CD4-positive, alpha-beta T cell treated with Interleukin-4 for 1 hour (primary cell): Measurements from ENCODE around the gene RNF215.
A peak's percentile ranks its signal among the peaks of the same experiment; 100 is the strongest.
"Not testable (repeated sequence)": the region's sequence is repeated elsewhere in the genome, so short reads cannot be mapped to it uniquely, and the experiment has no call there.

Experiments
- DNase-seq, 2 donors: peaks; one replicate each; pipeline ENCODE4 v3.0.0-alpha.2; 2020 to 2022

RNF215 gene

DNA sequence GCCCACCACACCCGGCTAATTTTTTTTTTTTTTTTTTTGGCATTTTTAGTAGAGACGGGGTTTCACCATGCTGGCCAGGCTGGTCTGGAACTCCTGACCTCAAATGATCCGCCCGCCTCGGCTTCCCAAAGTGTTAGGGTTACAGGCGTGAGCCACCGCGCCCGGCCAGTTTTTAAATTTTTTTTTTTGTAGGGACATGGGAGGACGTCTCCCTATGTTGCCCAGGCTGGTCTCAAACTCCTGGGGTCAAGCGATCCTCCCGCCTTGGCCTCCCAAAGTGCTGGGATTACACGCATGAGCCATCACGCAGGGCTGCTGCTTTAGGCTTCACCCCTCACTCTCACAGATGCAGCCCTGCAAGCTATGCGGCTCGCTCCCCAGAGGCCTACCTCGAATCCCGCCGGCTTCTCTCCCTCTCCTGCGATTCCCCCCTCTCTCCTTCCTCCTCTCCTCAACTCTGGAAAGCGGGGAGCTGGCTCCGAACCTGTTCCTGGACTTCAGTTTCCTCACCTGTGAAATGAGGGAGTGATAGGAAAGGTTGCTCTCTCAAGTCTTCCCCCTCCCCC is 29.5 kb downstream of the RNF215 start:
- no peak for DNase-seq

- no peak for DNase-seq
These were observed 30.0 kb downstream of the RNF215 start for GRCh38 chr22:30357236-30357570.

DNA sequence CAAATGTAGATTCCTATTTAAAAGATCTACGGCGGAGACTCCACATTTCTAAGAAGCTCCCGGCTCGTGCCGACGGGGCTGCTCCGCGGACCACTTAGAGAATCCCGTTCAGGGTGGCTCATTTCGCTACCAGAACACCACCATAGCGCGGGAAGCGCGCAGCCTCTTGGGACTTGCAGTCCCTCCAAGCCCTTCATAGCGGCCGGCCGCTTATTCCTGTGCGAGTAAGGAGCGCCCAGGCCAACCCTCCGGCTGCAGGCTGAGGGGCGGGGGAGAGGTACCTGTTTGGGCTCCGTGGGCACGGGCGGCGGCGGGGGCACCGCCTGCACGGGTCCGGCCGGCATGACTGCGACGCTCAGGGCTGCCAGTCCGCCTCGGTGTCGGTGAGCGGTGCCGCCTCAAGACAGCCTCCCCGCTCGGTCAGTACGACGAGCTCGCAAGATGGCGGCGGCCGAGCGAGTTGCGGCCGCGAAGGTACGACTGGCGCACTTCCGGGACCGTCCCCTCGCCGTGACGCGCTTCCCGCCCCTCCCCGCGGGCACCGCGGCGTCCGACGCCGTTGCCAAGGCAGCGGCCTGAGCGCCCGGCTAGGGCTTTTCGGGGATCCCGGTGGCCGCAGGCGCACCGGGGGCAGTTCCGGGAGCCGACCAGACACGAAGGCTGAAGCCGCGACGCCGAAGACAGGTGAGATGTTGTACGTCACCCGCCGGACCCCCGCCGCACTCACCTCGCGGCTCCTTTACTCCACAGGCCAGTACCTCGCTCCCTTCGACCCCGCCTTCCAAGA is 30.6 kb downstream of the RNF215 start, which contains the start of the genes CCDC157 and SF3A1:
CCDC157 (plus strand) TSS at position 559 of the 787 bp plus-strand sequence. CDS start 8,994 bp downstream, outside the sequence.
SF3A1 (minus strand) TSS at position 446 of the 787 bp plus-strand sequence; CDS start at position 344, 102 bp downstream.
- peak; percentile 86 for DNase-seq

DNA sequence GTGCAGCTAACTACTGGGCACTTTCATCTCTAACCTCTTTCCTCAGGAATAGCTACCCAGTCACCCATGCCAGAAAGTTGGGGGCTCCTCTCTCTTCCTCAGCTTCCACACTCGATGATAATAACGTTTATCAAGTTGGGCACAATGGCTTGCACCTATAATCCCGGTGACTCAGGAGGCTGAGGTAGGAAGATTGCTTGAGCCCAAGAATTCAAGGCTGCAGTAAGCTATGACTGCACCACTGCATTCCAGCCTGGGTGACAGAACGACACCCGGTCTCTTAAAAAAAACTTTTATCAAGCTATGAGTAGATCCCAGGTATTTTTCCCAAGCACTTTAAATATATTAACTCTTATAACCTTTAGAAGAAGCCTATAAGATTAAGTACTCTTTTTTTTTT is 32.6 kb downstream of the RNF215 start:
- DNase-seq: no peak

DNA sequence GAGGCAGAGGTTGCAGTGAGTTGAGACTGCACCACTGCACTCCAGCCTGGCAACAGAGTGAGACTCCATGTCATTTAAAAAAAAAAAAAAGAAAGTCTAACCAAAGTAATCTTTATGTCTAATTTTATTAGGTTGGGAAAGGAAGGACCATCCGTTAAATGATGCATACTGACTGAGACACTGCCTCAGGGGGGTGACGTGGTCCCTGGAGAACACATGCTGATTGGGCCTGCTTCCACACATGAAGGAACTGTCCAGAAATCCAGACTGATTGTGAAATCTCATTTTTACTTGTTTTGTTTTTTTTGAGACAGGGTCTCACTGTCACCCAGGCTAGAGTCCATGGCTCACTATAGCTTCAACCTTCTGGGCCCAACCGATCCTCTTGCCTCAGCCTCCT is 36.0 kb downstream of the RNF215 start:
- DNase-seq: no peak

- DNase-seq: no peak
These were observed 38.4 kb downstream of the RNF215 start for GRCh38 chr22:30348809-30349208.

DNA sequence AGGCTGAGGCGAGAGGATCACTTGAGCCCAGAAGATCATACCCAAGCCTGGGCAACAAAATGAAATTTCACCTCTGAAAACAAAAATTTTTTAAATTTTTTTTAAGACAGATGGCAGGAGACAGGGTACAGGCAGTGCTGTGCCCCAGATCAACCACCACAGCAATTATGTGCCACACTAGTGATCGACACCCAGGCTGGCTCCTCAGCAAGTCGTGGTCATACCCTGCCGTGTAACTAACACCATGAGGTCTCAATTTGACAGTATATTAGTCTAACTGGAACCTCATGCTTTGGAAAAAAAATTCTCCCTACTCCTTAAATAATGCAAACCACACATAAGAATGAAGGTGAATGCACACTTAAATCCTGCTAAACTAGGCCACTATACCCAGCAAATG is 38.8 kb downstream of the RNF215 start:
- no peak for DNase-seq

DNA sequence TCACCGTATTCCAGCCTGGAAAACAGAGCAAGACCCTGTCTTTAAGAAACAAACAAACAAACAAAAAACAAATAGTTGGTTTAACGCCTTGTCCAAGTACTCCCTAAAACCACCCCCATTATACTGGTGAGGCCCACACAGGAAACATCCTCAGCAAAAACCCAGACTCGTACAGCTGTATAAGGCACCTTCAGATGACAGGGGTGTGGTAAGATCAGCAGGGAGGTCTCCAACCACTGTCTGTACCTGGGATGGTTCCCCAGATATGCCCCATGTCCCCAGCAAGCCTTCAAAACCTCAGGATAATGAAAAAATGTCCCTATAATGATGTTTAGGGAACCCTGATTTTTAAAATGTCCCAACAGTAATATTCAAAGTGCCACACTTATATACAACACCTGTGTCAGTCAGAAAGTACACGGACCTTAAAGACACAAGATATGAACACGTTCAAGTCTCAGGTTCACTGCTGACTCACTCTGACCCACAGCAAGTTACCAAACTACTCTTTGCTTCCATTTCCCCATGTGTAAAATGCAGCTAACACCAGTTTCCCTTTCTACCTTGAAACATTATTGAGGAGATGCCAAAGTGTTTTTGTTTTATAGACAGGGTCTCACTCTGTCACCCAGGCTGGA is 39.8 kb downstream of the RNF215 start:
- no peak for DNase-seq

DNA sequence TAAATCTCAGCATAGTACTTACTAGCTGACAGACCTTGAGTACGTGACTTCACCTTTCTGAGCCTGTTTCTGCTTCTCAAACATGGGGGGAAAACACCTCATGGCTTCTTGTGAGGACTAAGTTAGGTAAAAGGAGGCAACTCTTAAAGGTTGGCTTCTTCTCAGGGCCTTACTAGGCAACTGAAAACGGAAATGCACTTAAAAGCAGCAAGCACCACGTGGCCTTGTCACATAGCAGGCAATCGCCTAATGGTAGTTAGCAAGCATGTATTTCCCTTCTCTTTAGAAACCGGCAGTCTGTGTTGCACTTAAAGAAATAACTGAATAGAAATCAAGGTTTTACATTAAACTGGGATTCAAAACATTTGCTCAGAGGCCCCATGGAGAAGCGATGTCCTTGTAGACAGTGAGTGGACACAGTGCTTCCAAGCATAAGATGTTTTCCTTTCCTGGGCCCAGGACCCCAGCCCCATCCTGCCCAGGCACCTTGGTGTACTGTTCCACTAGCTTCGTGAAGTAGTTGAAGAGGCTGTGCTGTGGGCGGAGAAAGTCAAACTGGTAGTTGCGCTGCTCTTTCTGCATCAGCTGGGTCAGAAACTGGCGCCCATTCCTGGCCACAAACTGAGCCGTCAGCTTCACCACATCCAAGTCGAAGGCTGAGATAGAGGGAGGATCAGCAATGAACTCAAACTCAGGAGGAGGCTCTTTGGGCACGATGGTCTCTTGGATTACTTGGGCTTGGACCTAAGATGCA is 42.6 kb downstream of the RNF215 start:
- DNase-seq: peak in 1 of 2 donors; percentile 31

DNA sequence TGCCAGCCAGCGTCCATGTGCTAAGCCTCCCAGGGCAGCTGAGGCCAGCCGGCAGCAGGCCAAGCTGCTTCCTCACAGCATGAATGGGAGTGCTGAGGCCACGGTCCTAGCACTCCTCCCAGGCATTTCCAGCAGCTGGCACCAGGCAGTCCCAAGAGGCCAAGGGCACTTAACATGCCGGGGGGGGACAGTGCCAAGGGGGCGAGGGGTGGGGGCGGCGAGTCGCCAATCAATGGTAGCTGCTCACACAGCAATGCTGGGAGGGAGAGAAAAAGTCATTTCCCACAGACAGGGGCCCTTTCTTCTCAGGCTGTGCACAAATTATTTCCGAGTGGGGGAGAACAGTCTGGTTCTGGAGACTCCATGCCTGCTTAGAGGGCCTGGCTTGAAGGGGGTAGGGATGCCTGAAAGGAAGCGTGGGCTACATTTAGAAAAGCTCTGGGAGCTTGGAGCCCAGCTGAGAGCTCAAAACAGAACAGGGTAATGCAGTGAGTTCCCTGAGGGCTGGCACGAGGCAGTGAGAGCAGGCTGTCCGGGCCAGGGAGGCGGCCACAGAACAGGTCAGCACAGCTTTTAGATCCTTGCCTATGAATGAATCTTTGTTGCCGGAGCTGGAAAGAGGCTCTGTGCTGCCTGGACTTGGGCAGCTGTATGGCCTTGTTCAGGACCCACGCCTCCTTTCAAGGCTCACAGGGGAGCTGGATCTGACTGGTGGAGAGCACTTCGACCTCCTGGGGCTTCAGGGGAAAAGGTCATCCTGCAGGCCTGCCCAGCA is 46.1 kb downstream of the RNF215 start:
- DNase-seq: no peak

DNA sequence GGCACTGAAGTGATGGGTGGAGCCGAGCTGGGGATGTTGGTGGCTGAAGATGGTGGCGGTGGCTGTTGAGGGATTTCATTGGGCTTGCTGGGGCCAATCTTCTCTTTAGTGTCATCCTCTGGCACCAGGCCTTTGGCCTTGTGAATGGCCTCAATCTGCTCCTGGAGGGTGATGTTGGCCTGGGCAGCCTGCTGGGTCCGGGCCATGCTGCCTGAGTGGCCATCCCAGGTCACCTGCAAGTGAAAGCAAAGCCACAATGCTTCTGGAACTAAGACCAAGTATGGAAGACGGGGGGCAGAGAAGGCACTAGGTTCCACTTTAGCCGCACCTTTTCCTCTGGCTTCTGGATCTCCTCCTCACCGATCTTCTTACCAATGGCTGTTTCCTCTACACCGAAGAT is 48.4 kb downstream of the RNF215 start:
- DNase-seq: no peak

GRCh38 chr22:30338341-30338740 is 48.9 kb downstream of the RNF215 start:
- DNase-seq: not testable (repeated sequence)

DNA sequence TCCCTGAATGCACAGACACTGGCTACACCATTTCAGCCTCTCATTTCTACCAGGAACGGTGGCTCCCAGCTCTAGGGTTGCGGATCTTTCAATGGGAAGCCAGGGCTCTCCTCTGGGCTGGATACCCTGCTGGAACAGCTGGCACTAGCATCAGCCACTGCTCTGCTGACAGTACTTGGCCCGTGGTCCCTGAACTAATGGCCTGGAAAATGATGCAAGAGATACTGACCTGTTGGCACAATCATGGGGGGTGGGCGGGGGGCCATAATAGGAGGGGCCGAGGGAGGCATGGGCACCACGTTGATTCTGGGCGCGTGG is 49.8 kb downstream of the RNF215 start:
- no peak for DNase-seq

- no peak for DNase-seq
These were observed 50.3 kb downstream of the RNF215 start for GRCh38 chr22:30336752-30337460.

DNA sequence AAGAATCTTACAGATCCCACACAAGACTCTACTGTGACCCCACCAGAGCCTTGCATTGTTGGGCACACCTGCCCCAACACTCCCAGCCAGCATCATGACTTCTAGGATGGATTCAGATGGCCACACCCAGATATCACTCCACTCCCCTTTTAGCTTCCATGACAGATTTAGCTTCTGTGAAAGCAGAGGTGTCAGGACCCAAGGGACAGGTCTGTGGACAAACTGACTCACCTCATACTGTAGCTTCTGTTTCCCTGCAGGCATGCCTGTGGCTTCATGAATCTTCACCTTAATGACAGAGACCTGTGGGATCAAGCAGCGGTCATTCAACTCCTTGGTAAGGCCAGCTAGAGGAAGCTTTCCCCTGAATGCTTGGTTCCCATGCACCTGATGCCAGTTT is 52.0 kb downstream of the RNF215 start:
- DNase-seq: no peak

DNA sequence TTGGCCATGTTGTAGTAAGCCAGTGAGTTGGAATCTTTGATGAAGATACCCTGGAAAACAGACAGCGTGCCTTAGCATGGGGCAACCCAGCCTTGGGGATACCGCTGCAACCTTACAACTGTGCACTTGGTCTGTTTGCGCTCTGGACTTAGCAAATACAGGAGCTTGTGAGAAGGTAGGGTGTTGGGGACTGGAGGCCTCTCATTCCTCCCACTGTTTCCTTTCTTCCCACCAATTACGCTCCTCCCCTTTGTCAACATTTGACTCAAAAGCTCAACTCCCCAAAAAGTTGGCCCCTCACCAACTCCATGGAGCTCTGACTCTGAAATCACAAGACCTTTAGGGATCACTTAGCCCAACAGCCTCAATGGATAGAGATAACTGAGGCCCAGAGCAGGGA is 52.6 kb downstream of the RNF215 start:
- DNase-seq: no peak

GRCh38 chr22:30333707-30334087 is 53.5 kb downstream of the RNF215 start:
- DNase-seq: no peak

- no peak for DNase-seq
These were observed 54.1 kb downstream of the RNF215 start for GRCh38 chr22:30332994-30333706.

GRCh38 chr22:30332551-30332950 is 54.7 kb downstream of the RNF215 start:
- DNase-seq: no peak
